Neuronal stem cell (in vitro differentiated cells): Measurements from ENCODE around the gene KIAA1755.

ENCODE experiments used
- DNase-seq: peaks from one replicate; pipeline ENCODE4 v3.0.0-alpha.2; 2013; ENCODE audit warnings: low spot score
- H2AFZ ChIP-seq: one replicate; pipeline ENCODE4 v1.6.1; 2013; ENCODE audit warnings: mild to moderate bottlenecking, low read length, inconsistent platforms
- H2AK5ac ChIP-seq: 2 replicates; pipeline ENCODE4 v1.6.1; 2013; ENCODE audit warnings: low read depth, mild to moderate bottlenecking, inconsistent platforms, low read length, moderate library complexity, mixed read lengths
- H2BK120ac ChIP-seq: 2 replicates; pipeline ENCODE4 v1.6.1; 2013; ENCODE audit warnings: low read depth, mild to moderate bottlenecking, inconsistent platforms, low read length, moderate library complexity, mixed read lengths
- H2BK12ac ChIP-seq: one replicate; pipeline ENCODE4 v1.6.1; 2013; ENCODE audit warnings: low read length, inconsistent platforms
- H2BK15ac ChIP-seq: 2 replicates; pipeline ENCODE4 v1.6.1; 2013; ENCODE audit warnings: mild to moderate bottlenecking, low read length, inconsistent platforms, mixed read lengths
- H2BK5ac ChIP-seq: one replicate; pipeline ENCODE4 v1.6.1; 2013; ENCODE audit warnings: inconsistent platforms, mild to moderate bottlenecking, low read length, moderate library complexity
- H3K14ac ChIP-seq: one replicate; pipeline ENCODE4 v1.6.1; 2013; ENCODE audit warnings: low read length, inconsistent platforms
- H3K18ac ChIP-seq: 2 replicates; pipeline ENCODE4 v1.6.1; 2013; ENCODE audit warnings: low read length, inconsistent platforms
- H3K23ac ChIP-seq: 2 replicates; pipeline ENCODE4 v1.6.1; 2013; ENCODE audit warnings: low read depth, mild to moderate bottlenecking, mixed read lengths, low read length, inconsistent platforms; ENCODE audit not compliant: poor library complexity
- H3K27ac ChIP-seq: replicated peaks from 3 replicates; pipeline ENCODE4 v1.5.1; 2013; ENCODE audit warnings: low read length, inconsistent platforms
- H3K27me3 ChIP-seq, 3 experiments: 2 replicates each; pipeline ENCODE4 v1.6.1; 2013; ENCODE audit warnings: low read length in 3 of 3, mild to moderate bottlenecking in 2 of 3, inconsistent platforms in 1 of 3, low read depth in 1 of 3, mixed read lengths in 1 of 3, moderate library complexity in 1 of 3; ENCODE audit not compliant: control insufficient read depth in 3 of 3, insufficient read depth in 3 of 3
- H3K36me3 ChIP-seq, 2 donors: replicated peaks in 1 of 2; 2 replicates each; pipeline ENCODE4 v1.6.1; 2013; ENCODE audit warnings: low read length in 2 of 2; ENCODE audit not compliant: control insufficient read depth in 2 of 2, insufficient read depth in 2 of 2
- H3K4ac ChIP-seq: 2 replicates; pipeline ENCODE4 v1.6.1; 2013; ENCODE audit warnings: inconsistent platforms, mild to moderate bottlenecking, low read length, moderate library complexity
- H3K4me1 ChIP-seq, 2 donors: 1 replicate in 1 of 2; 2 replicates in 1 of 2; pipeline ENCODE4 v1.6.1; 2013; ENCODE audit warnings: low read length in 2 of 2, low read depth in 1 of 2; ENCODE audit not compliant: control insufficient read depth in 2 of 2, insufficient read depth in 1 of 2
- H3K4me2 ChIP-seq: one replicate; pipeline ENCODE4 v1.6.1; 2013; ENCODE audit warnings: mild to moderate bottlenecking, low read length, inconsistent platforms; ENCODE audit not compliant: insufficient read depth, poor library complexity, severe bottlenecking
- H3K4me3 ChIP-seq, 2 donors: 2 replicates each; pipeline ENCODE4 v1.5.1; 2013; ENCODE audit warnings: low read length in 2 of 2, mild to moderate bottlenecking in 2 of 2, inconsistent platforms in 1 of 2, moderate library complexity in 1 of 2
- H3K79me1 ChIP-seq: one replicate; pipeline ENCODE4 v1.6.1; 2013; ENCODE audit warnings: low read depth, mild to moderate bottlenecking, inconsistent platforms, low read length, moderate library complexity
- H3K9ac ChIP-seq: one replicate; pipeline ENCODE4 v1.6.1; 2013; ENCODE audit warnings: mild to moderate bottlenecking, low read depth, low read length, inconsistent platforms; ENCODE audit not compliant: poor library complexity
- H3K9me3 ChIP-seq, 2 donors: replicated peaks in 1 of 2; 2 replicates each; pipeline versions ENCODE3 to v1.6.1; 2013; ENCODE audit warnings: low read length in 2 of 2, mild to moderate bottlenecking in 2 of 2, inconsistent platforms in 1 of 2, low read depth in 1 of 2, mixed read lengths in 1 of 2, moderate library complexity in 1 of 2; ENCODE audit not compliant: control insufficient read depth in 2 of 2, insufficient read depth in 1 of 2
- H4K8ac ChIP-seq: one replicate; pipeline ENCODE4 v1.6.1; 2013; ENCODE audit warnings: low read depth, mild to moderate bottlenecking, inconsistent platforms, low read length, moderate library complexity
- H4K91ac ChIP-seq: one replicate; pipeline ENCODE4 v1.6.1; 2013; ENCODE audit warnings: low read length, low read depth, mild to moderate bottlenecking, inconsistent platforms; ENCODE audit not compliant: poor library complexity
- WGBS, 2 donors: extraction: QIAGEN DNeasy Blood & Tissue Kit; methylation state at CpG; one replicate each; pipeline ENCODE4 v1.1.7; 2013; ENCODE audit warnings: missing lambda C conversion rate in 2 of 2, mixed read lengths in 1 of 2; ENCODE audit not compliant: insufficient read length in 2 of 2, insufficient replicate concordance in 1 of 2; ENCODE audit errors: extremely low coverage in 2 of 2; 5-methylcytosine and 5-hydroxymethylcytosine counted together

The KIAA1755 gene

DNA sequence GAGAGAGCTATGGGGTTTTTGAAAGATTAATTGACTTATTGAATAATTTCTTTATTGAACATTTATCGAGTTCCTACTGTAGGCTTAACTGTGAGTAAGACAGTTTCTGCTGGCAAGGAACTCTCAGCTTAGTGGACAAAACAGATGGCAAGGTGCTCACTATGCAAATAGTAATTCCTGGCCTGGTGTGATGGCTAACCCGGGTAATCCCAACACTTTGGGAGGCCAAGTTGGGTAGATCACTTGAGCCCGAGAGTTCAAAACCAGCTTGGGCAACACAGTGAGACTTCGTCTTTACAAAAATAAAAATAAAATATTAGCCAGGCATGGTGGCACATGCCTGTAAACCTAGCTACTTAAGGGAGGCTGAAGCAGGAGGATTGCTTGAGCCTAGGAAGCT, 82.0 kb downstream of the KIAA1755 start:
- Histone ChIP-seq H3K4ac (no peak overlapping the region), H3K9me3 (peaks cover 0 to 5% of the 10 kb centered on the region in 2 donors), H3K14ac (no peak overlapping the region), H2AFZ (no peak overlapping the region), H2AK5ac (no peak overlapping the region), H2BK15ac (no peak overlapping the region), H3K4me3 (no peak overlapping the region), H3K27ac (no peak overlapping the region), H3K18ac (no peak overlapping the region), H3K36me3 (no peaks in the 10 kb centered on the region), H3K79me1 (no peaks in the 10 kb centered on the region), H2BK12ac (no peak overlapping the region), H3K9ac (no peak overlapping the region), H3K4me2 (no peak overlapping the region), H2BK5ac (no peak overlapping the region), H3K27me3 (no peaks in the 10 kb centered on the region), H2BK120ac (no peak overlapping the region), H4K91ac (no peak overlapping the region), H3K4me1 (peaks cover 0 to 10% of the 10 kb centered on the region in 2 donors), H3K23ac (no peak overlapping the region), H4K8ac (no peak overlapping the region)
- DNase-seq: no peak
- WGBS, 2 donors: no CpG with 5 or more reads among the region's 4 CpGs

DNA sequence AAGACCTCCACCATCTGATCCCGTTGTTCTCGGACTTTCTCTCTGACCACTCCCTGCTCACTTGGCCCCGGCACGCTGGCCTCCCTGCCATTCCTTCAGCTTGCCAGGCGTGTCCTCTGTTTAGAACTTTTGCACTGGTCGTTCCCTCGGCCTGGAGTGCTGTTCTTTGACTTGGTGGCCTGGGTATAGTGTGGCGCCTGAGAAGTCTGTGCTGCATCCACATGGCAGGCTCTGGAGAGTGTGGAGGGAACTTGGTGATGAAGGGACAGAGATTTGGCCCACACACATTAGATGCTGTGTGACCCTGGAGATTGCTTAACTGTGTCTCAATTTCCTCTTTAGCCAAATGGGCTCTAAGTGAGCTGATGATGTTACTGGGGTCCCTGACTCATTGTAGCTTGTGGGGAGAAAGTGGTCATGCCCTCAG, 82.5 kb downstream of the KIAA1755 start:
- Histone ChIP-seq H3K27me3 (no peaks in the 10 kb centered on the region), H4K91ac (no peak overlapping the region), H4K8ac (no peak overlapping the region), H3K4me1 (peaks cover 0 to 15% of the 10 kb centered on the region in 2 donors), H3K9ac (no peak overlapping the region), H3K23ac (no peak overlapping the region), H2BK15ac (no peak overlapping the region), H2BK5ac (no peak overlapping the region), H3K9me3 (peaks cover 0 to 5% of the 10 kb centered on the region in 2 donors), H3K4me3 (no peak overlapping the region), H3K79me1 (no peaks in the 10 kb centered on the region), H2AK5ac (peak overlapping the region; percentile 10), H3K27ac (no peak overlapping the region), H3K4me2 (no peak overlapping the region), H2AFZ (no peak overlapping the region), H2BK120ac (peak overlapping the region; percentile 13), H3K14ac (no peak overlapping the region), H2BK12ac (no peak overlapping the region), H3K36me3 (no peaks in the 10 kb centered on the region), H3K18ac (no peak overlapping the region), H3K4ac (no peak overlapping the region)
- DNase-seq: no peak
- no CpG with 5 or more reads among the region's 8 CpGs for WGBS, 2 donors

DNA sequence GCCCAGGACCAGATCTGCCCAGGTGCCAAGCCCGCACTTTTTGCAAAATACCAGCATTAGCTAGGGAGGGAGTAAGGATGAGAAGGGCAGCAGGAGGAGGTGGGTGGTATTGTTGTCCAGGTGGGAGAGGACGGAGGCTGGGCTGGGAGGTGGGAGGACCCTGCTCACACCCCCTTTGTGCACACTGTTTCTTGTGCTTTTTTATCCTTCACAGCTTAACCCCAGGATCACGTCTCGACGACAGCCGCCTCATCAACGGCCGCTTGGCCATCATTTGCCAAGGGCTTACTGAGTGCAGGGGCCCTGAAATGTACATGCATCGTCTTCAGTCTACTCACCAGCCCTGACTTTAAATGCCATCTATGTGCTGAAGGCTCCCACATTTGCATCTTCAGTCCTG, 83.3 kb downstream of the KIAA1755 start:
- no peak overlapping the region for H2BK15ac ChIP-seq
- peaks cover 0 to 15% of the 10 kb centered on the region in 2 donors for H3K4me1 ChIP-seq
- no peak overlapping the region for H2AK5ac ChIP-seq
- no peaks in the 10 kb centered on the region for H3K79me1 ChIP-seq
- no peak for DNase-seq
- no peak overlapping the region for H3K4me2 ChIP-seq
- H2AFZ ChIP-seq: no peak overlapping the region
- no peak overlapping the region for H3K4me3 ChIP-seq
- no peaks in the 10 kb centered on the region for H3K27me3 ChIP-seq
- no peak overlapping the region for H2BK120ac ChIP-seq
- peaks cover 0 to 5% of the 10 kb centered on the region in 2 donors for H3K9me3 ChIP-seq
- H3K18ac ChIP-seq: peak overlapping the region; percentile 81
- no peak overlapping the region for H3K23ac ChIP-seq
- H2BK5ac ChIP-seq: no peak overlapping the region
- H3K14ac ChIP-seq: peak overlapping the region; percentile 32
- WGBS, 2 donors: no CpG with 5 or more reads among the region's 9 CpGs
- H3K9ac ChIP-seq: no peak overlapping the region
- H2BK12ac ChIP-seq: peak overlapping the region; percentile 41
- H3K27ac ChIP-seq: no peak overlapping the region
- H3K4ac ChIP-seq: no peak overlapping the region
- no peaks in the 10 kb centered on the region for H3K36me3 ChIP-seq
- H4K8ac ChIP-seq: no peak overlapping the region
- H4K91ac ChIP-seq: no peak overlapping the region

DNA sequence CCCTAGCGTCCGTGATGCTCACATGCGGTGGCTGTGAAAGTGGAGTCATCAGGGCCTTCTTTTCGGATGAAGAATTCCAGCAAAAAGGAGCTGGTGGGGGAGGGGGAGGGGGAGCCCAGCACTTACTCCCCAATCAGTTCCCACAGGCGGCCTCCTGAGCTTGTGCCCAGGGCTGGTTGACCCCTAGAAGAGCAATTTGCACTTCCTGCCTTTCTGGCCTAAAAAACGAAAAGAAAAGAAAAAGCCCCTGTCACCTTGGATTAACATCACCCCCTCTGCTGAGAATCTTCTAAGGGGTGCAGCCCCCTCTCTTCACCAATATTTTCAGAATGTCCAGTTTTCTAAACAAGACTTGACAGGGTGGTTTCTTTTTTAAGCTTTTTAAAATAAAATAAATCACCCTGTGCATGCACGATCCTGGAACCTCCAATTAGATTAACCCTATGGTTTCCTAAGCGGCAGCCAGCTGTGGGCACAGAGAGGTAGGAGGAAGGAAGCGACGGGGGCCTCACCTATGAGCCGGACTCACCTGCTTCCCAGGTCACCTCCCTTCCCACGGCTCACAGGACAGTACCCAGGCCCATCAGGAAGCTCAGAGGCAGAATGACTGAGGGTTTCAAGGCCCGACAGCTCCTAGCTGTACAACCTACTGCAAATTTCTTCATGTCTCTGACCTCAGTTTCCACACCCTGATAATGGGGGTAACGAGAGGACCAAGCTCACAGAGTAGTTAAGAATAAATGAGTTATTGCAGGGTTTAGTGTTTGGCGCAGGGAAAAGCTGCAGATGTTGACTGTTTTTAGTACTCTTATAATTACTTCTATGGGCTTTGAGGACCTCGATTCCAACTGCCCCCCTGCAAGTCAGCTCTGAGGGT, 85.0 kb downstream of the KIAA1755 start:
- Histone ChIP-seq H2BK5ac (no peak overlapping the region), H3K9me3 (no peaks in the 10 kb centered on the region), H3K4ac (no peak overlapping the region), H2BK15ac (no peak overlapping the region), H2AFZ (no peak overlapping the region), H3K4me2 (no peak overlapping the region), H4K8ac (no peak overlapping the region), H2AK5ac (no peak overlapping the region), H3K18ac (peak overlapping the region; percentile 22), H3K4me1 (peaks cover 0 to 19% of the 10 kb centered on the region in 2 donors), H3K27me3 (no peaks in the 10 kb centered on the region), H3K27ac (no peak overlapping the region), H3K36me3 (no peaks in the 10 kb centered on the region), H3K9ac (no peak overlapping the region), H4K91ac (no peak overlapping the region), H3K23ac (no peak overlapping the region), H2BK12ac (no peak overlapping the region), H2BK120ac (no peak overlapping the region), H3K4me3 (no peak overlapping the region), H3K14ac (no peak overlapping the region), H3K79me1 (no peaks in the 10 kb centered on the region)
- DNase-seq: no peak
- no CpG with 5 or more reads among the region's 16 CpGs for WGBS, 2 donors
